ENCODE measurements around the gene SSRP1. TPM values are rescaled to one million over a fixed set of nuclear protein-coding genes. Genes with fewer than 3 reads are reported as not detected.
A peak's percentile ranks its signal among the peaks of the same experiment; 100 is the strongest.

The SSRP1 gene
- total and polyA plus RNA-seq, 2 donors (not counting 1 experiment from before 2014, with no cell fraction given), result 52.7 to 94.1 TPM

GRCh38 chr11:57320067-57320718 lies 15.5 kb downstream of the SSRP1 start:
- H3K4me2 ChIP-seq (ENCODE audit: extremely low read depth, insufficient read depth, low read length), result no peak overlapping the region

GRCh38 chr11:57318178-57318577 lies 17.5 kb downstream of the SSRP1 start:
- Histone ChIP-seq H3K9ac (ENCODE audit: insufficient read depth, low read length) (no peak overlapping the region), H3K9me3 (ENCODE audit: control insufficient read depth, insufficient read depth, low read depth, low read length) (no peaks in the 10 kb centered on the region), H3K27me3 (ENCODE audit: control insufficient read depth, insufficient read depth, low read length) (no peaks in the 10 kb centered on the region), H3K4me3 (replicated peaks in 1 of 4; ENCODE audit: control extremely low read depth in 1 of 4, insufficient read depth in 1 of 4, low read depth in 3 of 4, low read length in 4 of 4) (peak overlapping the region in 1 of 4 experiments; percentile 46), H2AFZ (ENCODE audit: low read length) (no peak overlapping the region), H3K36me3 (ENCODE audit: control insufficient read depth, insufficient read depth, low read length) (peaks cover 21% of the 10 kb centered on the region), H3K4me2 (ENCODE audit: extremely low read depth, insufficient read depth, low read length) (peak overlapping the region; percentile 59), H3K27ac (ENCODE audit: insufficient read depth, low read length) (no peak overlapping the region), H3K79me2 (ENCODE audit: control insufficient read depth, insufficient read depth, low read length) (peaks cover 37% of the 10 kb centered on the region), H3K4me1 (ENCODE audit: control insufficient read depth, extremely low read depth, insufficient read depth, low read length) (peaks cover 43% of the 10 kb centered on the region), H4K20me1 (ENCODE audit: control insufficient read depth, extremely low read depth, insufficient read depth, low read length) (no peaks in the 10 kb centered on the region)
- TF ChIP-seq CTCF (conservative IDR thresholded peaks at IDR 0.05 in 1 of 2, IDR thresholded peaks at IDR 0.05 in 1 of 2; ENCODE audit: low read depth in 1 of 2, low read length in 2 of 2), result no peak
- TF ChIP-seq EZH2 (IDR thresholded peaks at IDR 0.05; ENCODE audit: low read length, missing control alignments), result no peak
- DNase-seq (ENCODE audit: low read depth in 2 of 2), result peak; percentile 36 to 60

More at GRCh38 chr11:57320067-57320718, 15.5 kb downstream of the SSRP1 start:
- peaks cover 19% of the 10 kb centered on the region for H3K36me3 ChIP-seq (ENCODE audit: control insufficient read depth, insufficient read depth, low read length)
- H3K9ac ChIP-seq (ENCODE audit: insufficient read depth, low read length), result no peak overlapping the region
- DNase-seq (ENCODE audit: low read depth in 2 of 2), result no peak
- H3K27ac ChIP-seq (ENCODE audit: insufficient read depth, low read length), result no peak overlapping the region
- peaks cover 47% of the 10 kb centered on the region for H3K4me1 ChIP-seq (ENCODE audit: control insufficient read depth, extremely low read depth, insufficient read depth, low read length)
- no peaks in the 10 kb centered on the region for H4K20me1 ChIP-seq (ENCODE audit: control insufficient read depth, extremely low read depth, insufficient read depth, low read length)
- no peak for TF ChIP-seq CTCF (conservative IDR thresholded peaks at IDR 0.05 in 1 of 2, IDR thresholded peaks at IDR 0.05 in 1 of 2; ENCODE audit: low read depth in 1 of 2, low read length in 2 of 2)
- no peak for TF ChIP-seq EZH2 (IDR thresholded peaks at IDR 0.05; ENCODE audit: low read length, missing control alignments)
- peak overlapping the region in 1 of 4 experiments; percentile 91 for H3K4me3 ChIP-seq (replicated peaks in 1 of 4; ENCODE audit: control extremely low read depth in 1 of 4, insufficient read depth in 1 of 4, low read depth in 3 of 4, low read length in 4 of 4)
- no peak overlapping the region for H2AFZ ChIP-seq (ENCODE audit: low read length)
- no peaks in the 10 kb centered on the region for H3K27me3 ChIP-seq (ENCODE audit: control insufficient read depth, insufficient read depth, low read length)
- peaks cover 48% of the 10 kb centered on the region for H3K79me2 ChIP-seq (ENCODE audit: control insufficient read depth, insufficient read depth, low read length)
- H3K9me3 ChIP-seq (ENCODE audit: control insufficient read depth, insufficient read depth, low read depth, low read length), result no peaks in the 10 kb centered on the region

GRCh38 chr11:57316017-57316416 lies 19.7 kb downstream of the SSRP1 start:
- H3K9me3 ChIP-seq (ENCODE audit: control insufficient read depth, insufficient read depth, low read depth, low read length), result no peaks in the 10 kb centered on the region
- DNase-seq (ENCODE audit: low read depth in 2 of 2), result no peak
- H3K27ac ChIP-seq (ENCODE audit: insufficient read depth, low read length), result no peak overlapping the region
- H3K79me2 ChIP-seq (ENCODE audit: control insufficient read depth, insufficient read depth, low read length), result peaks cover 25% of the 10 kb centered on the region
- H3K4me2 ChIP-seq (ENCODE audit: extremely low read depth, insufficient read depth, low read length), result no peak overlapping the region
- no peak overlapping the region for H3K4me3 ChIP-seq (replicated peaks in 1 of 4; ENCODE audit: control extremely low read depth in 1 of 4, insufficient read depth in 1 of 4, low read depth in 3 of 4, low read length in 4 of 4)
- no peaks in the 10 kb centered on the region for H3K27me3 ChIP-seq (ENCODE audit: control insufficient read depth, insufficient read depth, low read length)
- no peaks in the 10 kb centered on the region for H4K20me1 ChIP-seq (ENCODE audit: control insufficient read depth, extremely low read depth, insufficient read depth, low read length)
- H2AFZ ChIP-seq (ENCODE audit: low read length), result no peak overlapping the region
- peaks cover 45% of the 10 kb centered on the region for H3K4me1 ChIP-seq (ENCODE audit: control insufficient read depth, extremely low read depth, insufficient read depth, low read length)
- peaks cover 25% of the 10 kb centered on the region for H3K36me3 ChIP-seq (ENCODE audit: control insufficient read depth, insufficient read depth, low read length)
- TF ChIP-seq EZH2 (IDR thresholded peaks at IDR 0.05; ENCODE audit: low read length, missing control alignments) (no peak), CTCF (conservative IDR thresholded peaks at IDR 0.05 in 1 of 2, IDR thresholded peaks at IDR 0.05 in 1 of 2; ENCODE audit: low read depth in 1 of 2, low read length in 2 of 2) (no peak)
- no peak overlapping the region for H3K9ac ChIP-seq (ENCODE audit: insufficient read depth, low read length)
